Stimulated activated CD4-positive, alpha-beta T cell treated with anti-CD3 and anti-CD28 coated beads, Interleukin-4, amount 100 ng/mL, for 24 hours (primary cell): ENCODE measurements around the gene VSTM2L.

Source experiments
- DNase-seq: peaks from one replicate; pipeline ENCODE4 v3.0.0-alpha.2; 2020

VSTM2L gene

GRCh38 chr20:37971561-37972127 lies 68.7 kb downstream of the VSTM2L start:
- no peak for DNase-seq

DNA sequence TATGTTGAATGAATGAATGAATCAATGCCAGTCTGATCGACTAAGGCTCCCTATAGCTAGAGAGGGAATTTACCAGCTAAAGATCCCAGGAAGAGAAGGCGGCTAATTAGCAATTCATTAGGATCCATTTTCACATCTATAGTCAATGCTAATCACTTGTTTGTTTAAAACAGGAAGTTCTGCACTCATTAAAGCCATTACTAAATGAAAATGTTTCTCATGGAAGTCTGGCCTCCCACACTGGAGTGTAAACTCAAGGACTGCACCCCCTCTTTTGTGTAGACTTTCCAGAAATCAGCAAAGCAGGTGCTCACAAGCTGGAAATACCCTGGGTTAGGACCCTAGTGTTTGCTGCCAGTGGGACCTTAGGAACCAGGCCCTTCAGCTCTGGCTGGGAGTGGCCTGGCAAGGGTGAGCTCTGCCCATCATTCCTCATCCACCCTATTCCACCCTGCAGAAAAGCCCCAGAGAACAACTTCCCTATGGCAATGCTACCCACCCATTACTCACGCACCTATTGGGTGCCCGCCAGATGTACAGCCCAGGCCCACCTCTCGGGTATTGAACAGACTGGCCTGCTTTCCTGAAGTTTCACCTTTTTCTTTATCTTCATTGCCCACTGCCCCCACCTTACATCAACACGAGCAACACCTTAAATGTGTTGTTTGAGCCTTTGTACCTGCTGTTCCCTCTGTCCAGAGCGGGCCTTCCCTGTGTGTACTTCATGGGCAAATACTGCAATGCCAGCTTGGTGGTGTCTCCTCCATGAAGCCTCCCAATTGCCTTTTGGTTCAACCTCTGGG lies 69.5 kb downstream of the VSTM2L start:
- DNase-seq, result no peak

DNA sequence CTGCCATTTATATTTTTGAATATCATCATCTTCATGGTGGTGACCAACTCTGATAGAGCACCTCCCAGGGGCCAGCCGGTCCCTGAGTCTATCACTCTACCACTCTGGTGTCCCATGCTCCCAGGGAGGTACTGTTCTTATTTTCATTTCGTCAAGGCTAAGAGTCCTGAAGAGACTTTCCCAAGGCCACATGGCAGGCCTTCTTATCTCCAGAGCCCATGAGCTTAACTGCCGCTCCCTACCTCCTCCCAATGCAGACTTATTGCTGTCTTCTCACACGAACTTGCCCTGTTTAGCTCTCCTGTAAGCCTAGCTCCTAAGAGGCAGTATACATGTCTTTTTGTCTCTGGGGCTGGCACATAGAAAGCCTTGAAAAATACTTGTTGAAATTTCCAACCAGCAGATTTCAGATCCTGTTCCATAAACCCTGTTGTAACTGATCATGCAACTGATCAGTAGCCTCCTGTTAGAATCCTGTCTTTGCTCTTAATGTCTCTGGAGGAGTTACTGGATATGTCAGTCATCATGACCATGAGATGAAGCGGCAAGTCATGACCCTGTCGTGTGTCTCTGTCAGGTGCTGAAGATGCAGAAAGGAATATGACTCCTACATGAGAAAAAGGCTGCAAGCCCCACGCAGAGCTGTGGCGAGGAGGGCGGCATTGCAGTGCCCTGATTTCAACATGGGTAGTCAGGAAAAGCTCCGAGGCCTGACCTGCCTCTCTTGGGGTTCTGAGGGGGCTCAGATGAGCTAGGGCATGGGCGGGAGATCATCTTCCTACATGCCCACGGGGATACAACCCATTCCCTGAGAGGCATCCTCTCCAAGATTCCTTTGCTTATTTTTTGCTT lies 70.4 kb downstream of the VSTM2L start:
- no peak for DNase-seq

GRCh38 chr20:37976887-37977286 lies 74.0 kb downstream of the VSTM2L start:
- DNase-seq, result no peak

DNA sequence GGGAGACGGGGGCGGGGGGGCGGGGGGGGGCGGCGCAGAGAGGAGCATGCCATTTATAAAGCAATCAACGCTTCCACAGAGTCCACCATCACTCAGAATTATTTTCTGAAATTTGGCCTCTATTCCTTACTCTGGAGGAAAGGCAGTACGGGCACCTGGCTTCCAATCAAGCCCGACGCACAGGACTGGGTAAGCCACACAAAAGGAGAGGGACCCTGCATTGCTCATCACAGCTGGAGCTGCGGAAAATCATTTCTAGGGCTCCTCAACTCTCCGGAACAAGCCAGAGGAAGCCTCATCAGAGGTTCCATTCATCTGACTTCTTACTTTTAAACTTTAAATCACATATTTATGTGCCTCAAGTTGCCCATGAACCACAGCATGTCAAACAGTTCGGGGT lies 74.4 kb downstream of the VSTM2L start:
- no peak for DNase-seq

DNA sequence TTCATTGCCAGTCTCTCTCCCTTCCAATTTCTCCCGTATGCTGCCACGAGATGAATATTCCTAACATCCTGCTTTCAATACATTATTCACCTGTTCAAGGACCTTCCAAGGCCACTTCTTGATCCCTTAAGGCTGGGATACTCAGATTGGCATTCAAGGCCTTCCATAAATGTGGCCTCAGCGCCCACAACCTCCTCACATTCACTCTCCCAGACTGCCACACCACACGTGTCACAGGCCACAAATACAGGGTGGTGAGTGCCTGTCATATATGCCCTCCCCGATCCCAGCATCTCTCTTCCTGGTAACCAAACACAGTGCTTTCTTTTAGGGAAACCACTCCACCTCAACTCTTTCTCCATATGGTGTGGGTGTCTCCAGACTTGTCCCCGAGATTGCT lies 74.9 kb downstream of the VSTM2L start:
- DNase-seq, result no peak

DNA sequence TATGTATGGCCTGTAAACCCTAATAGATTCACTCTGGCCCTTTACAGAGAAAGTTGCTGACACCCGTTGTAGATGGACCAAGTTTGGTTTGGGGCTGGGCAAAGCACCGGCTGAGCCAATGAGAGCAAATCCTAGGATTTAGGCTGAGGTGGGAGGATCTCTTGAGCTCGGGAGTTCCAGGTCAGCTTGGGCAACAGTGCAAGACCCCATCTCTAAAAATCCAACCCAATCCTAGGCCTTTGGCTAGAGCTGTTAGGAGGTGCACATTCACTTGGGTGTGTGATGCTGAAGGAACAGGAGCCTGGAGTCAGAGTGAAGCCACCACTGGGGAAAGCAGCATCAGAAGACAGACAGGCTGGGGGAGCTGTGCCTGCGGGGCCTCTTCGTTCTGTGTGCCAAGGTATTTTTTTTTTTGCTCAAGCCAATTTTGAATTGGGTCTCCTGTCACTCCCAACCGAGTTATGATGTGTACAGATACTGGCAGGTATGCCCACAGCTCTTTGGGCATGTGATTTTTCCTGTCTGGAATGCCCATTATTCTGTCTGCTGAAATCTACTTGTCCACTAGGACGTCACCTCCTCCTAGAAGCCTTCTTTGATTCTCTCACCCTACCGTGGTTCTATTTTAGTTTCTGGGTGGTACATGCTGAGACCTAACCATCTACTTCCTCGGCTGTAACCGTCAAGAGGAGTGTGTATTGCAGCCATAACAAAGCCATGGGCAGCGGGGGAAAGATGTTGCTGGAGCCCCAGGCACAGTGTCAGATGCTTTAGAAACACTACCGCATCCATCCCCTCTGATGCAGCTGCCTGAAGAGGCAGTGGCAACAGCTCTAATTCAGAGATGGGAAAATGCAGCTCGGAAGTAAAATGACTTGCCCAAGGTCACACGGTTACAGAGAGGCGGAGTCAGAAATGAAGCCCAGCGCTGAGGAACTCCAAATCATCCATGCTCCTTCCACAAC lies 76.4 kb downstream of the VSTM2L start:
- DNase-seq, result no peak

DNA sequence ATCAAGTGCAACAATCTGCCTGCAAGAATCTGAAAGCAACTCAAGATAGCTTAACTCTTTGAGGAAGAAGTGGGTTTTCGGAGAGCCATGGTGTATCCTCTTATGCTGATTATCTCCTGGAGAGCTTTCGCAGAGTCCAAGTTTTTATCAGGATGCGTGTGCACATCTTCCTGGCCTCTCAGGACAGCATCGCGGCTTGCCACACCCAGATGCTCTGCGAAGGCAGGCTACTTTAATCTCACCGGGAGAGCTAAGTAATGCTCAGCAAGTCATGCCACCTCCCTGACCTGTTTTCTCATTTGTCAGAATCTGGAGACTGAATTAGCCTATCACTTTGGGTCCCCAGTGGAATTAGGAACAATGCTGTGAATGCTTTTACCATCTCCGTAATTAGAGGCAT lies 77.5 kb downstream of the VSTM2L start:
- no peak for DNase-seq

DNA sequence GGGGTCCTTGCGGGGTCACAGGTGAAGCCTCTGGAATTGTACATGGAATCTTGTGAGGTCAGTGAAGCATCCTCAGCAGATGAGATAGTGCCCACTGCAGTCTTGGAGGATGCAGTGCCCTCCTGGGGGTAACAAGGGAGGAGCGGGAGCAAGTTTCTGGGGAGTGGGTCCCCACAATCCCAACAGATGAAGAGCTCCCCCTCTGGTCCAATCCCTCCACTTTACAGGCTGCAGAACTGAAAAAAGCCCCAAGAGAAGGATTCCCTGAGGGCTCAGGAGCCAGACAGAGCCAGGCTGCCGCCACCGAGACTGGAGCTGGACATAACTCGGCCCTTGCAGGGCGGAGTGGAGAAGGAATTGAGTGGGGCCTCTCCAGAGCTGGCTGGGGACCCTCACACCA lies 77.9 kb downstream of the VSTM2L start:
- DNase-seq, result no peak

DNA sequence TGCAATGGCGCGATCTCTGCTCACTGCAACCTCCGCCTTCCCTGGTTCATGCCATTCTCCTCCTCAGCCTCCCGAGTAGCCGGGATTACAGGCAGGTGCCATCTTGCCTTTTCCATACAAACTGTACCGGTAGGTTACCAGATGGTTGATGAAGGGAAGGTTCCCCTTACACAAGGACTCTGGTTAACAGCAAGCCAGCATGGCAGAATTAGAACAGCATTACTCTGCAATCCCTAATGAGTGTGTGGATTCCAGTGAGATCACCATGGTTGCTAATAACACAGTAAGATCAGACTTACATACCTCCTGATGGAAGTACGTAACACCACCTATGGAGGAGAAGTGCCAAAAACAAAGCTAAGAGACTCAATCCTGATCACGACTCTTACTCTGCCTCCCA lies 78.6 kb downstream of the VSTM2L start:
- DNase-seq, result no peak

DNA sequence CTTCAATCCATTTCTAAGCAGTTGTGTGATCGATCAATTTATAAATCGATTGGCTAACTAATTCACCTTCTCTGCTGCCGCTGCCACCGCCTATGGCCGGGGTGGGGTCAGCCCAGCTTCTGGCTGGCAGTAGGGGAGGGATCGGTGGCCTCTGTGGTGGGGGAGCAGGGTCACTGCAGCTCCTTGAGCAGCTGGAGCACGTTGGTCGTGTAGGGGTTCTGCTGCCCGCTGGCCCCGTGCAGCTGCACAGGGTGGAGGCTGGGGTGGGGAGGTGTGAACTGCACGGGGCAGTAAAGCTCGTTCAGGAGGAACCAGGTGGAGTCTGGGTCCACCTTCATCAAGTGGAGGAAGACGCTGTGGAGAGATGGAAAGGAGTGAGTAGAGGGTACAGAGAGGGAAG lies 80.4 kb downstream of the VSTM2L start:
- no peak for DNase-seq

DNA sequence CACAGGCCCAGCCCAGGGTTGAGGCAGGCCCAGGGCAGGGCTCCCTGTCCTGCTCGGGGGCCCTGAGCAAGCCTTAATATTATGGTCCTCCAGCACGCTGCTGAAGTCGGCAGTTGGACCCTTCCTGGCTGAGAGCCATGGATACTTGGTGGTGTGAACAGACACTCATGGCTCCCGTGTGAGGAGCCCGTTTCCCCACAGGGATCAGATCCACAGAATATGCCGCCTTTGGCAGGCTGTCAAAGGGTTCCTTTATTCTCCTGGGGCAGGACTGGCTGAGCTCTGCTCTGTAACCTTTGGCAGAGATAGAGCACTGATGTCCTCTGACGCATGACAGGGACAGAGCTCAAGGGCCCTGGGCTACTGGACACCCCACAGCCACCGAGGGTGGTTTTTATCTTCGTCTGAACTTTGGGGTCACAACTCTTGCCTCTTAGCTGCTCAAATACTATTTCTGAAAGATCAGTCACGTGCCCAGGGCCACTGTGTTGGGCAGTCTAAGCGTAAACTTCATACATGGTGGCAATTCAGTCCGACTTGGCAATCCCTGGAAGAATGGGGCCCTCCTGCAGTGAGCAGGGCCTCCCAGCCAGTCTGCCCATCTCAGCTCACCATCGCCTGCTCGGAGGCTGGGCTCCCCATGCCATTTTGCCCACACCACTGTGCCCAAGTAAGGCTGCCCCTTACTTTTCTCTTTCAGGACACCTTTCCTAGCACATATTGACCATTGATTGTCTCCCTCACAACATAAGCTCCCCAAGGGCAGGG lies 81.3 kb downstream of the VSTM2L start:
- no peak for DNase-seq

- no peak for DNase-seq
These were observed 83.3 kb downstream of the VSTM2L start for GRCh38 chr20:37986044-37986858.

DNA sequence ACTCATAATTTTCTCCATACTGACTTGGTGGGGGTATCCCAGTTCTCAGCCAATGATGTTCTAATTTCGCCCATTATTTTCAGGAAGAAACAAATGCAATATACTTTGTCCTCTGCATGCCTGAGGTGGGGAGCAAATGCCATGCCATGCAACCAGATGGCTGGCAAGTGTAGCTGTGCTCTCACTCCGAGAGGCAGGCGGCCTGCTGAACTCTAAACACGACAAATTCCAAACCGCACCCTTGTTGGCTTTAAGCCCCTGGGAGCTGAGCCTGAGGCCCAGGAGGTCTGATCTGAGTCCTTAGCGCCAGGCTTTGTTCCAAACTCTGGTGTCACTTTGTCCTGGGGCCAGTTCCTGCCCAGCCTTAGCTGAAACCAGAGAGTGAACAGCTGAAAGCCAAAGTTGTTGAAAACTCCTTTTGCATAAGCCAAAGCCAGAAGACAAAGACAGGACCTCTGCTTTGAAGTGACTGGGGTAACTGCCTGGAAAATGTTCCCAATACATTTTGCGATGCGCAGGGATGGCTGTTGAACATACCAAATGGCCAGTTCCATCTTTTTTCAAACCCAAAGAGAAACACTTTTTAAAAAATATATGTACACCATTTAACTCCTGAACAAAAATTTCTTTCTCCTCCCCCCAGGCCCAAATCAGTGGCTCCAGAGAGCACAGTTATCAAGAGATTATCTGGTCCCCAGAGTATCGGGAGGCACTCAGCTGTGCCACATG lies 84.1 kb downstream of the VSTM2L start:
- DNase-seq, result no peak

DNA sequence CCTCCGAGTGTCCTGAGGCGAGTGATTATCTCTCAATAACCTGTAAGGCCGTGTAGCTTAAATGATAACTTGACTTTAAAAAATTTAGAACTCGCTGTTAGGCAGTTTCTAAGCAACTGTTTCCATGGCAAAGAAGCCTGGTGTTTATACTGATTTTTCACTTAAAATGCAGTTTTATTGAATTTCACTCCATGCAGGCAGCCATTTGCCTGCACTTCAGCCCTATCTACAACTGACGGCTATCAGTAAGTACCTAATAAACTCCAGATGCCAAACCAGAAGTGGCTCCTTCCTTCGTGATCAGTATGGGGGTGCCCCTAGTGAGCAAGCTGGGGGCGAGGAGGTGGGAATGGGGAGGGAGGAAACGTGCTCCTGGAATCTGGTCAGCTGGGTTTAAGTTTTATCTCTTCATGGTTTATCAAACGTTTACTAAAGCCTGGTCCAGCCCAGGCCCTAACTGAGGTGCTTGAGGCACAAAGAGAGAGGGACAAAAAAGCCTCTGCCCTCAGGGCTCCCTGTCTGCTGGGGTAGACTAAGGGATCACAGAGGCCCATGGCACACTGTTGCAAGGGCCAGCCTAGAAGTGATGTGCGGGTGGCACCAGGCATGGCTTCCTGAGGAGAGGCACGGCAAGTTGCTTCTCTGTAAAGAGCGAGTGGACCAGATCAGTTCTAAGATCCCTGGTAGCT lies 84.8 kb downstream of the VSTM2L start:
- no peak for DNase-seq

- DNase-seq, result no peak
These were observed 85.5 kb downstream of the VSTM2L start for GRCh38 chr20:37988306-37988954.

GRCh38 chr20:37989601-37990295 lies 86.8 kb downstream of the VSTM2L start:
- DNase-seq, result no peak

DNA sequence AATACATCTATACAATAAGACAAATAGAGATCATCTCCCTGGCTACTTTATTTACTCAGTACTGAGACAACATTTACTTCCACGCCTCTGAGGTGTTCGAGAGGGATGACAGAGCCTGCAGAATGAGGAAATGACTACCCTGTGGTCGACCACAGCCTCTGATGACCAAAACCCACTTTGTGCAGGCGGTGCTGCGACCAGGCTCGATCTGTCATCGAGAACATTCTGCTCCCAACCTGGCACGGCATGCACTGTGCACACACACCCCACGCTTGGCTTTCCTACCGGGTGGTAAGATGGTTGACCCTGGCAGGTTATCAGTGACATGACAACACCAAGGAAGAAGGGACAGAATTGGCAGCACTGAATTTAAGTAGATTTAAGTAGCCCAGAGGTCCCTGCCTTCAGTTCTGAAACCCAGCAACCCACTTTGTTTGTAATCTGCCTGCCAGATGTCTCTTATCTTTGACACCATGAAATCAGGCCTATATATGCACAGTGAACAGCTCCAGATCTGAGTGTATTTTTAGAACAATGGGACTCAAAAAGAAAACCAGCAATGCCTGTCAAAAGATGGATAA lies 87.7 kb downstream of the VSTM2L start:
- DNase-seq, result peak; percentile 61
